ENCODE results near the gene AKNA. TPM values are rescaled to one million over a fixed set of nuclear protein-coding genes. Genes with fewer than 3 reads are reported as not detected.

Gene AKNA
- total RNA-seq, 1 donor from 2014 or later, result 2.6 TPM

DNA sequence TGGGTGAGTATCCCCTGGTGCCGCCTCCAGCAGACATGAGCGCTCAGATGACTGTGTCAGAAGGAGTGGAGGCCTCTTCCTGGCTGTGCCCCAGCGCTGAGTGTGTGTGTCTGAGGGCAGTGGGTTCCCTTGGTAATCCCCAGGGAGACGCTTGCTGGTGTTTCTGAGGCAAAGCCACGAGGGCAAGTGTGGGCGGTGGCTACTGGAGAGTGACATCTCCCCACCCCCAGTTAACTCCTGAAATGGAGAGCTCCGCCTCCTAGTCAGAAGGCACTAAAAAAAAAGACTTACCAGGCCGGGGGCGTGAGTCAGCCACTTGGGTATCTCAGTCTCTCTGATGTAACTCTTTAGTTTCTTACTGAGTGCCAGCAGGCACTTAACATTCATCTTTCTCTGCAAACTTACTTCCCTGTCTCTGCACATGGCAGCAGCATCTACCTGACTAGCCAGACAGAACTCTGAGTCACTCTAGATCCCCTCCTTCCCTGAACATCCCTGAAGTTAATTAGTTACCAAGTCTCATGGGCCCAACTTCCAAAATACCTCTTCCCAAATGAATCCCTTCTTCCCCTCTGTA is 38.8 kb downstream of the AKNA start:
- TF ChIP-seq, protein P1, sequence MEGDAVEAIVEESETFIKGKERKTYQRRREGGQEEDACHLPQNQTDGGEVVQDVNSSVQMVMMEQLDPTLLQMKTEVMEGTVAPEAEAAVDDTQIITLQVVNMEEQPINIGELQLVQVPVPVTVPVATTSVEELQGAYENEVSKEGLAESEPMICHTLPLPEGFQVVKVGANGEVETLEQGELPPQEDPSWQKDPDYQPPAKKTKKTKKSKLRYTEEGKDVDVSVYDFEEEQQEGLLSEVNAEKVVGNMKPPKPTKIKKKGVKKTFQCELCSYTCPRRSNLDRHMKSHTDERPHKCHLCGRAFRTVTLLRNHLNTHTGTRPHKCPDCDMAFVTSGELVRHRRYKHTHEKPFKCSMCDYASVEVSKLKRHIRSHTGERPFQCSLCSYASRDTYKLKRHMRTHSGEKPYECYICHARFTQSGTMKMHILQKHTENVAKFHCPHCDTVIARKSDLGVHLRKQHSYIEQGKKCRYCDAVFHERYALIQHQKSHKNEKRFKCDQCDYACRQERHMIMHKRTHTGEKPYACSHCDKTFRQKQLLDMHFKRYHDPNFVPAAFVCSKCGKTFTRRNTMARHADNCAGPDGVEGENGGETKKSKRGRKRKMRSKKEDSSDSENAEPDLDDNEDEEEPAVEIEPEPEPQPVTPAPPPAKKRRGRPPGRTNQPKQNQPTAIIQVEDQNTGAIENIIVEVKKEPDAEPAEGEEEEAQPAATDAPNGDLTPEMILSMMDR (IDR thresholded peaks at IDR 0.05; ENCODE audit: insufficient read depth, low read length, severe bottlenecking), result no peak

DNA sequence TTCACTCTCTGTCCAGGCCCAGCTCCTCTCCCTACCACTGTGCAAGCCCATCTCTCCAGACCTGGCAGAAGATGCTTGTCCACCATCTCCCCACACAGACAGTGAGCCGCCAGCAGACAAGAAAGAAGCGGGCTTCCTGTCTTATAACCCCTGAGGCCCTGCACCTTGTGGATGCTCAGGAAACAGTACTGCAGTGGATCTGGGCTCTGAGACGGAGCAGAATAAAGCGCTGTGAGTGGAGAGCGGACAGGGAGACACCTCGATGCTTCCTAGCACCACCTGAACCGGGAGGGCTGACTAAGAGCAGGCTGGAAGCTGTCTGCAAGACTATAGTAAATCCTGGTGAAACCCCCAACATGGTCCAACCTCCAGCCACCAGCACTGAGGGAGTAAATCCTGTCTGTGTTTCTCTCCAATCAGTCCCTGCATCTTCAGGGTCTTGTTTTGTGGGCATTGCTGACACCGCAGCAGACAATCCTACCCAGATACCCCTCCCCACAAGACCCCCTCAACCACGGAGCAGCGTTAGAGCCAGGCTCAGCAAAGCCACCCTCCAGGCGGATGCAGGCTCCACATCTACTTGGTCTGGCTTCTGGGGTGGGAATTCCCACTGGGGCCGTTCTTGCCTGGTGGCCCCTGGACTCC is 39.4 kb downstream of the AKNA start:
- Histone ChIP-seq H3K36me3 (ENCODE audit: control insufficient read depth, insufficient read depth, low read length) (peaks cover 4% of the 10 kb centered on the region), H3K4me3 (ENCODE audit: low read depth, low read length) (no peak overlapping the region), H3K27me3 (ENCODE audit: control insufficient read depth, insufficient read depth, low read length) (no peaks in the 10 kb centered on the region)
- TF ChIP-seq, protein P1 (IDR thresholded peaks at IDR 0.05; ENCODE audit: insufficient read depth, low read length, severe bottlenecking), result no peak
- no peak for DNase-seq (ENCODE audit: low read depth)
- no peak for FAIRE-seq

More for the DNA sequence above, 38.8 kb downstream of the AKNA start:
- no peak overlapping the region for H3K4me3 ChIP-seq (ENCODE audit: low read depth, low read length)
- DNase-seq (ENCODE audit: low read depth) (peak; percentile 94), FAIRE-seq (peak; percentile 97)
- peaks cover 4% of the 10 kb centered on the region for H3K36me3 ChIP-seq (ENCODE audit: control insufficient read depth, insufficient read depth, low read length)
- no peaks in the 10 kb centered on the region for H3K27me3 ChIP-seq (ENCODE audit: control insufficient read depth, insufficient read depth, low read length)

DNA sequence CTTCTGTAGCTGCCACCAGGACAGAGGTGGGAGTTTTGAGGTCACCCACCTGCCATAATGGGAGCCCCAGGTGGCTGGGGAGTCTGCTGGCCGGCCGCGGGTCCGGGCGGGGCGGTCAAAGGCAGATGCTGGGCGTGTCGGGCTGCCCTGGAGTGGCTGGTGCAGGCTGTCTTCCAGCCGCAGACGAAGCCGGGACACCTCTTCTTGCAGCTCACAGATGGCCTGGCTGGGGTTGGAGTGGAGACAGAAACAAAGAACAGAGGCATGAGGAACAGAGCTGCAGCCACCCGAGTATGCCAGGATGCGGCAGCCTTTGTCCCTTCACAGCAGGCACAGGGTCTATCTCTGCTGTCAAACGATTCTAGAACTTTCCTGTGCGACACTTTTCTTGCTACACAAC is 40.1 kb downstream of the AKNA start:
- Histone ChIP-seq H3K4me3 (ENCODE audit: low read depth, low read length) (no peak overlapping the region), H3K36me3 (ENCODE audit: control insufficient read depth, insufficient read depth, low read length) (peaks cover 5% of the 10 kb centered on the region), H3K27me3 (ENCODE audit: control insufficient read depth, insufficient read depth, low read length) (no peaks in the 10 kb centered on the region)
- TF ChIP-seq, protein P1 (IDR thresholded peaks at IDR 0.05; ENCODE audit: insufficient read depth, low read length, severe bottlenecking), result no peak
- DNase-seq (ENCODE audit: low read depth) (no peak), FAIRE-seq (no peak)

DNA sequence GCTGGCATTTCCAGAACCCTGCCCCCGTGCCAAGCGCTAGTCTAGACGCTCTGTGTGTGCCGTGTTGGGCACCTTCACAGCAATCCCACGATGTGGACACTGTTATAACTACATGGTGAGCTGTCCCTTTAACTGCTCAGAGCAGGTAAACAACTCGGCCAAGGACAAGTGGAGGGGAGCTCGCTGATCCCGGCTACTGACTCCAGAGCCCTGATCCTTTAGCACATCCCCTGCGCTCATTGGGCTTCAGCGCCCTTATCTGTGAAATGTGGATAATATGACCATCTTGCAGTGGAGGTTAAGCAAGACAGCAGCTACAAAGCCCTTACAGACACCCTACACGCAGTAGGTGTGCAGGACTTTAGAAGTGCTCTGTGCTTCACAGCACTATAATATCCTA is 41.6 kb downstream of the AKNA start:
- Histone ChIP-seq H3K36me3 (ENCODE audit: control insufficient read depth, insufficient read depth, low read length) (peaks cover 5% of the 10 kb centered on the region), H3K4me3 (ENCODE audit: low read depth, low read length) (no peak overlapping the region), H3K27me3 (ENCODE audit: control insufficient read depth, insufficient read depth, low read length) (no peaks in the 10 kb centered on the region)
- TF ChIP-seq, protein P1 (IDR thresholded peaks at IDR 0.05; ENCODE audit: insufficient read depth, low read length, severe bottlenecking), result no peak
- DNase-seq (ENCODE audit: low read depth), result no peak
- FAIRE-seq, result peak; percentile 60

DNA sequence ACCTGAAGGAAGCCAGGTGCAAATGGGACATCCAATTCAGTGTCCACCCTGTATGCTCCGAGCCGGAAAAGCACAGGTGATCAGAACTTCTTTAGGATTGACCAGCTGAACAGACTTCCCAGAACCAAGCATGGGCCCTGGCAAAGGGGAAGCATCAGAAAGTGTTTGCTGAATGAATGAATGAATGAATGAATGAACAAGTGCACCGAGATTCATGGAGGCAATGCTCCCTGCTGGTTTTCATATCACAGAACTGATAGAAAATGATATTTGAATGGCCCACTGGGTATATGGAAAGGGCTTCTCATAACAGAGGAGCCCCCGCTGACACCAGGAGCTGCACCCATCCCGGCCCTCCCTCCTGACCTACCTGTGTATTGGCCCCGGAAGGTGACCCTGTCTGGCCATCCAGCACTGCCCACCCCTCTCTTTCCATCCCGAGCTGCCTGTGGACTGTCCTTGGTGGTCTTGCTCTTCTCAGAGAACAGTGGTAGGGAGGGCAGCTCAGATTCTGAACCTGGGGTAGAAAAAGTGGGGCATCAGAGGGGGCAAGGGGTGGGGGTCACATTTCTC is 42.2 kb downstream of the AKNA start:
- TF ChIP-seq, protein P1 (IDR thresholded peaks at IDR 0.05; ENCODE audit: insufficient read depth, low read length, severe bottlenecking), result no peak
- H3K4me3 ChIP-seq (ENCODE audit: low read depth, low read length), result no peak overlapping the region
- no peaks in the 10 kb centered on the region for H3K27me3 ChIP-seq (ENCODE audit: control insufficient read depth, insufficient read depth, low read length)
- H3K36me3 ChIP-seq (ENCODE audit: control insufficient read depth, insufficient read depth, low read length), result peaks cover 7% of the 10 kb centered on the region
- no peak for FAIRE-seq
- DNase-seq (ENCODE audit: low read depth), result no peak
